ENCODE measurements around the gene NCOR2. TPM values are rescaled to one million over a fixed set of nuclear protein-coding genes. Genes with fewer than 3 reads are reported as not detected.

NCOR2 gene
- total RNA-seq, 4 donors from 2014 or later, result 211 to 265 (median 225) TPM

DNA sequence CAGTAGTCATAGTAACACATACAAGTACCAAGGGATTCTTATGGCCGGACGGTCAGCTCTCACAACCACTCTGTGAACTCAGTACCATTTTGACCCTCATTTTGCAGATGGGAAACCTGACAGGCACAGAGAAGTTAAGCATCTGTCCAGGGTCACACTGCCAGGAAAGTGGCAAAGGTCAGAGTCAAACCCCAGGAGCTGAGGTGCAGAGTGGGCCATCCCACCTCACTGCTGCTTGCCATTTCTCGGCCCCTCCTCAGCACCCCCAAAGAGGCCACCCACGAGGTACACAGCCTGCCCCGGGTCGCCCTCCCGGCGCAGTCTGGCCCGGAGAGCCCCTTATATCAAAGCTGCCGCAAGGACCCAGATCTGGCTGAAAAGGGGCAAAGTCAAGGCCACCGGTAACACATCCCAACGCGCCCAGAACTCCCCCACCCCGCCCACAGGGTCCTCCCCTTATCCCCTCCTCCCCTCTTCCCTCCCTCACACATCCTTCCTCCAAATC lies 1.7 kb downstream of the NCOR2 start:
- Histone ChIP-seq H3K36me3 (no peaks in the 10 kb centered on the region), H3K27ac (peak overlapping the region; percentile 89 to 98 (median 96)), H3K4me1 (peaks cover 0 to 79% (median 64%) of the 10 kb centered on the region in 4 donors), H3K27me3 (no peaks in the 10 kb centered on the region), H3K9me3 (no peaks in the 10 kb centered on the region), H3K4me3 (peak overlapping the region; percentile 67 to 99 (median 95))
- TF ChIP-seq EP300 (IDR thresholded peaks at IDR 0.05) (no peak), POLR2A (IDR thresholded peaks at IDR 0.05) (no peak)
- TF ChIP-seq, protein P1, sequence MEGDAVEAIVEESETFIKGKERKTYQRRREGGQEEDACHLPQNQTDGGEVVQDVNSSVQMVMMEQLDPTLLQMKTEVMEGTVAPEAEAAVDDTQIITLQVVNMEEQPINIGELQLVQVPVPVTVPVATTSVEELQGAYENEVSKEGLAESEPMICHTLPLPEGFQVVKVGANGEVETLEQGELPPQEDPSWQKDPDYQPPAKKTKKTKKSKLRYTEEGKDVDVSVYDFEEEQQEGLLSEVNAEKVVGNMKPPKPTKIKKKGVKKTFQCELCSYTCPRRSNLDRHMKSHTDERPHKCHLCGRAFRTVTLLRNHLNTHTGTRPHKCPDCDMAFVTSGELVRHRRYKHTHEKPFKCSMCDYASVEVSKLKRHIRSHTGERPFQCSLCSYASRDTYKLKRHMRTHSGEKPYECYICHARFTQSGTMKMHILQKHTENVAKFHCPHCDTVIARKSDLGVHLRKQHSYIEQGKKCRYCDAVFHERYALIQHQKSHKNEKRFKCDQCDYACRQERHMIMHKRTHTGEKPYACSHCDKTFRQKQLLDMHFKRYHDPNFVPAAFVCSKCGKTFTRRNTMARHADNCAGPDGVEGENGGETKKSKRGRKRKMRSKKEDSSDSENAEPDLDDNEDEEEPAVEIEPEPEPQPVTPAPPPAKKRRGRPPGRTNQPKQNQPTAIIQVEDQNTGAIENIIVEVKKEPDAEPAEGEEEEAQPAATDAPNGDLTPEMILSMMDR (IDR thresholded peaks at IDR 0.05), result no peak
- WGBS, 2 donors, result 1 to 3% methylated on average over 14 of the region's 14 CpGs
- DNase-seq (ENCODE audit: low spot score in 2 of 2), result no peak

GRCh38 chr12:124564971-124565491 lies 2.4 kb downstream of the NCOR2 start:
- DNase-seq (ENCODE audit: low spot score in 2 of 2), result no peak
- TF ChIP-seq, protein P1 (IDR thresholded peaks at IDR 0.05), result no peak
- TF ChIP-seq POLR2A (IDR thresholded peaks at IDR 0.05), result no peak
- no peak for TF ChIP-seq EP300 (IDR thresholded peaks at IDR 0.05)
- WGBS, 2 donors, result 23 to 37% methylated on average over 13 to 15 of the region's 19 CpGs
- no peaks in the 10 kb centered on the region for H3K9me3 ChIP-seq
- peak overlapping the region; percentile 89 to 98 (median 96) for H3K27ac ChIP-seq
- H3K36me3 ChIP-seq, result no peaks in the 10 kb centered on the region
- H3K27me3 ChIP-seq, result no peaks in the 10 kb centered on the region
- H3K4me3 ChIP-seq, result peak overlapping the region; percentile 22 to 99 (median 80)
- peaks cover 0 to 85% (median 68%) of the 10 kb centered on the region in 4 donors for H3K4me1 ChIP-seq

DNA sequence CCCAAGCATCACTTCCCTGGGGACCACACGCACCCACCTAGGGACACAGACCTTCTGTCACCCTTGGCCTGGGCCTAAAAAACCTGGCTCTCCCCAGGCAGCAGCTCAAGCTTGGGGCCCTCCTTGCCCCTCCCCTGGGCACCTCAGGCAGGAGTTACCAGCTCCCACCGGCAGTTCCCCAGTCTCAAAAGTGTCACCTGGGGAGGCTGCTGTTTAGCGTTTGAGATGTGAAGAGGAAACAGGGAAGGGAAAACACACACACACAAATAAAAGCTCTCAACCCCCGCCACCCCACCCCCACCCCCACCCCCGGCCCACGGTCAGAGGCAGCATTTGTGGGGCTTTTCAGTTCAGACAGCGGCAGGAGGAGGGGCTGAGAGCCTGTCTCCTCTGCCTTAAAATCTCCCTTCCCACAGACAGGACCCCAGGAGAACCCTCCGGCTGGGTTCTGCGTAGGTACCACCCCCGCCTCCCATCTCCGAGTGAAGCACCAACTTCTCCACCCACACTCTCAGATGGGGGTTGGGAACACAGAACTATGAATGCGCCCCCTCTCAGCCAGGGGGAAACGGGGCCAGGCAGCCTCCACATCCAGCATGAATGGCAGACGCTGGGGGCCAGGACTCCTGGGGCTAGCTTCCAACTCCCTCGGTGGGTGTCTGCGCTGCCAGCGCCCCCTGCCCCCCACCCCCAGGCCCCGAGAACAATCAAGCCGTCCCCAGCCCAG lies 3.0 kb downstream of the NCOR2 start:
- Histone ChIP-seq H3K27me3 (no peaks in the 10 kb centered on the region), H3K9me3 (no peaks in the 10 kb centered on the region), H3K36me3 (no peaks in the 10 kb centered on the region), H3K4me3 (peak overlapping the region in 1 of 4 donors; percentile 92), H3K4me1 (peaks cover 0 to 82% (median 67%) of the 10 kb centered on the region in 4 donors), H3K27ac (peak overlapping the region in 3 of 4 donors; percentile 95 to 98 (median 98))
- no peak for TF ChIP-seq POLR2A (IDR thresholded peaks at IDR 0.05)
- TF ChIP-seq EP300 (IDR thresholded peaks at IDR 0.05), result no peak
- TF ChIP-seq, protein P1 (IDR thresholded peaks at IDR 0.05), result no peak
- 19 to 23% methylated on average over 14 to 18 of the region's 19 CpGs for WGBS, 2 donors
- no peak for DNase-seq (ENCODE audit: low spot score in 2 of 2)

DNA sequence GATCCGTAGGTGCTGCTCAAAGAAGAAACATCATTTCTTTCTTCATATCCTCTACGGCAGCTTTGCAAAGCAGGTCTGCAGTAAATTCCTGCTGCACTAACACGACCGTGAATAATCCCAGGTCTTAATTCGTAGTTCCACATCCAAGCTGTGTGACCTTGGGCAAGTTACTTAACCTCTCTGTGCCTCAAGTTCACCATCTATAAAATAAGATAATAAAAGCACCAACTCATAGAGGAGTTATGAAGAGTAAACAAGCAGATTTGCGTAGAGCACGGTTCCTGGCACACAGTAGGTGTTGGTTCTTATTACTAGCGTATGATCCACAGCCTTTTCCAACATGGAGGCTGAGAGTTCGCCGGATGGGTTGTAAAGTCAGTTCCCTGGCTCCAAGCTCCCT lies 3.6 kb downstream of the NCOR2 start:
- no peaks in the 10 kb centered on the region for H3K27me3 ChIP-seq
- H3K36me3 ChIP-seq, result peaks cover 0 to 3% (median 0%) of the 10 kb centered on the region in 3 donors
- no peak for DNase-seq (ENCODE audit: low spot score in 2 of 2)
- H3K9me3 ChIP-seq, result no peaks in the 10 kb centered on the region
- TF ChIP-seq EP300 (IDR thresholded peaks at IDR 0.05) (no peak), POLR2A (IDR thresholded peaks at IDR 0.05) (no peak)
- TF ChIP-seq, protein P1 (IDR thresholded peaks at IDR 0.05), result no peak
- peaks cover 0 to 79% (median 62%) of the 10 kb centered on the region in 4 donors for H3K4me1 ChIP-seq
- H3K27ac ChIP-seq, result peak overlapping the region in 3 of 4 donors; percentile 95 to 98 (median 98)
- WGBS, 2 donors, result 69 to 70% methylated on average over 10 of the region's 10 CpGs
- H3K4me3 ChIP-seq, result no peak overlapping the region

- H3K27ac ChIP-seq, result peak overlapping the region in 2 of 4 donors; percentile 98
- TF ChIP-seq EP300 (IDR thresholded peaks at IDR 0.05), result no peak
- TF ChIP-seq, protein P1 (IDR thresholded peaks at IDR 0.05), result no peak
- H3K9me3 ChIP-seq, result no peaks in the 10 kb centered on the region
- no peaks in the 10 kb centered on the region for H3K27me3 ChIP-seq
- peaks cover 0 to 5% (median 0%) of the 10 kb centered on the region in 3 donors for H3K36me3 ChIP-seq
- H3K4me3 ChIP-seq, result no peak overlapping the region
- no peak for DNase-seq (ENCODE audit: low spot score in 2 of 2)
- WGBS, 2 donors, result 51% methylated on average over 11 of the region's 11 CpGs
- peaks cover 0 to 79% (median 59%) of the 10 kb centered on the region in 4 donors for H3K4me1 ChIP-seq
Measured at GRCh38 chr12:124563401-124563800, 4.0 kb downstream of the NCOR2 start.

All from tibial nerve (tissue), 4 donors.